GM12874 (cell line): ENCODE results near the gene BLTP2.

Experiments
- TF ChIP-seq, protein P1 (sequence below): IDR thresholded peaks from 2 replicates; pipeline ENCODE4 v1.5.1; 2011; ENCODE audit warnings: low read depth, mild to moderate bottlenecking, control low read depth, low read length, moderate library complexity; ENCODE audit not compliant: insufficient read depth

The BLTP2 gene

DNA sequence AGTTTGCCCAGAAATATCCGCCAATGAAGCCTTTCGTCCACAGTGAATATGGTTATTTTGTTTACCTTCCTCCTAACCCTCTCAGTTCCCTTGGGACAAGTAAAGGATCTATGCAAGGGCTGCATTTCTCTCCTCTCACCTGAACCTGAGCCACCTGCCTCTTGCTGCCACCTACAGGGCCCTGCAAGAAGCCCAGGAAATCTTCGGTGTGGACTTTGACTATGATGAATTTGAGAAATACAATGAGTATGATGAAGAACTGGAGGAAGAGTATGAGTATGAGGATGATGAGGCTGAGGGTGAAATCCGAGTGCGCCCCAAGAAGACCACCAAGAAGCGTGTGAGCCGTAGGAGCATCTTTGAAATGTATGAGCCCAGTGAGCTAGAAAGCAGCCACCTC is 31.0 kb upstream of the BLTP2 start:
- TF ChIP-seq, protein P1, sequence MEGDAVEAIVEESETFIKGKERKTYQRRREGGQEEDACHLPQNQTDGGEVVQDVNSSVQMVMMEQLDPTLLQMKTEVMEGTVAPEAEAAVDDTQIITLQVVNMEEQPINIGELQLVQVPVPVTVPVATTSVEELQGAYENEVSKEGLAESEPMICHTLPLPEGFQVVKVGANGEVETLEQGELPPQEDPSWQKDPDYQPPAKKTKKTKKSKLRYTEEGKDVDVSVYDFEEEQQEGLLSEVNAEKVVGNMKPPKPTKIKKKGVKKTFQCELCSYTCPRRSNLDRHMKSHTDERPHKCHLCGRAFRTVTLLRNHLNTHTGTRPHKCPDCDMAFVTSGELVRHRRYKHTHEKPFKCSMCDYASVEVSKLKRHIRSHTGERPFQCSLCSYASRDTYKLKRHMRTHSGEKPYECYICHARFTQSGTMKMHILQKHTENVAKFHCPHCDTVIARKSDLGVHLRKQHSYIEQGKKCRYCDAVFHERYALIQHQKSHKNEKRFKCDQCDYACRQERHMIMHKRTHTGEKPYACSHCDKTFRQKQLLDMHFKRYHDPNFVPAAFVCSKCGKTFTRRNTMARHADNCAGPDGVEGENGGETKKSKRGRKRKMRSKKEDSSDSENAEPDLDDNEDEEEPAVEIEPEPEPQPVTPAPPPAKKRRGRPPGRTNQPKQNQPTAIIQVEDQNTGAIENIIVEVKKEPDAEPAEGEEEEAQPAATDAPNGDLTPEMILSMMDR: peak; percentile 32; the same call in 1 of the 2 replicates

DNA sequence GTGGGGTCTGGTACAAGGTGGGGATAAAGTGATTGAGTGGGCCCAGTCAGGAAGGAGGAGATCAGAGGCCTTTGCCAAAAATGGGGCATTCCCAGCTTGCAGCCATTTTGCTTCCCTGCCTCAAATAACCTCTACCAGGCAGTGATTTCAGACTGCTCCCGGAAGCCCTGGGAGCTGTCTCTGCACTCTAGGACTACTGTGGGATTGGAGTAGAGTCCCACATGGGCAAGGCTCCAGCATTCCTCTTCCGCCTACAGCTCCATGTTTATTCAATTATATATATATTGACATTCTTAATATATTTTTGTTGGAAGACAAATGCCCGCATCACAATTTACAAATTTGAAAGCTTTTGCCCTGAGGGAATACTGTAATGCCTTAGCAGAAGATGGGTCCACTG is 30.5 kb upstream of the BLTP2 start:
- TF ChIP-seq, protein P1: no peak

DNA sequence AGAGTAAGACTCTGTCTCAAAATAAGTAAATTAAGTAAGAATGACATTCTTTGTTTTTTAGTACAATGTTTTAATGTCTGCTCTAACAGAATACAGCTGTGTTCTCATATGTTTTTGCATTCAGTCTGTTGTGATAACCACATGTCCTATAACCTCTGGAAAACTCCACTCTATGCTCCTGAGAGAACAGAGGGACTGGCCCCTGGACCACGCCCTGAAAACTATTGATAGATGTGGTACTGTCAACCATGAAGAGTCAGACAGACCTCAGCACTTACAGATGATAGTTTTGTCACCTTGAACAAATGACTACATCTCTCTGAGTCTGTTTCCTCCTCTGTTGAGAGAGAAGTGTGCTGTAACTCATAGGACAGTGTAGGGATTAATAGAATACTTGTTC is 25.0 kb upstream of the BLTP2 start:
- TF ChIP-seq, protein P1: no peak

DNA sequence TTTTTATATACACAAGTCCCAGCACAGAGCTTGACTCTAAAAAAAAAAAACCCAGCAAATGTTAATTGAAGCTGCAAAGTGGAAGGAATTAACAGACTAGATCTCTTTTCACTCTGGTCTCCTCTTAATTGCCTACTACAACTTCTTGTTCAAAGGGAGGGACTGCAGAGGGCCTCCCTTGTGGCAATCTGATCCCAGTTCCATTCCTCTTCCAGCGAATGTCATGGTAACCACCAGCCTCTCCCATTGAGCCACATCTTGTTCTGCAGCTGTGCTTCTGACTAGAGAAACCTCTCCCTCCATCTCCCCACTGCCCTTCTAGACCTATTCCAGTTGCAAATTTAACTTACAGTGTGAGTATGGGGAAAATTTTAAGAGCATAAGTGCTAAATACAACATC is 22.9 kb upstream of the BLTP2 start:
- TF ChIP-seq, protein P1: no peak

DNA sequence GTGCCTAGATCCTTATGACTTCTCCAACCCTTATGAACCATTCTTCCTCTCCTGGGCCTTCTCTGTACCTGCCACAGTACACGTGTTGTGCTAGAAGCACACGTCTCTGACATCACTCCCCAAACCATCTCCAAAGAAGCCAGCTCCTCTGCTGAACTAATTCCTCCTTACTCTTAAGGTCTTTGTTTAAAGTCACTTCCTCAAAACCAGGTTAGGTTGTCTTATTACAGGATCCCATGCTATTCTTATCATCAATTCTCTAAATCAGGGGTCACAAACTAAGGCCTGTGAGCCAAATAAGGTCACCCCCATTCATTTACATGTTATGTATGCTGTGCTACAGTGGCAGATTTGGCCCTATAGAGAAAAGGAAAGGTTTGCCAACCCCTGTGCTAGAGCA is 21.0 kb upstream of the BLTP2 start:
- TF ChIP-seq, protein P1: no peak

DNA sequence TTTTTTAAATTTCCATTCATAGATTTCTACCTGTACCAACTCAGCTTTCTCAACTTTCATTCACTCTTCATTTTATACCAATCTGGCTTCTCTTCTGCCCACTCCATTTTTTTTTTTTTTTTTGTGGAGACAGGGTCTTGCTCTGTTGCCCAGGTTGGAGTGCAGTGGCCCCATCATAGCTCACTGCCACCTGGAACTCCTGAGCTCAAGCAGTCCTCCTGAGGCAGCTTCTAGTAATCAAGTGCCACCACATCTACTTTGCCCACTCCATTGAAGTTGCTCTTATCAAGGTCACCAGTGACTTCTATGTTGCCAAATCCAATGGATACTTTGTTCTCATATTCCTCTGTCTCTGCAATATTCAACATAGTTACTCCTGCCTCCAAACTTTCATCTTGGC is 18.8 kb upstream of the BLTP2 start:
- TF ChIP-seq, protein P1: no peak

DNA sequence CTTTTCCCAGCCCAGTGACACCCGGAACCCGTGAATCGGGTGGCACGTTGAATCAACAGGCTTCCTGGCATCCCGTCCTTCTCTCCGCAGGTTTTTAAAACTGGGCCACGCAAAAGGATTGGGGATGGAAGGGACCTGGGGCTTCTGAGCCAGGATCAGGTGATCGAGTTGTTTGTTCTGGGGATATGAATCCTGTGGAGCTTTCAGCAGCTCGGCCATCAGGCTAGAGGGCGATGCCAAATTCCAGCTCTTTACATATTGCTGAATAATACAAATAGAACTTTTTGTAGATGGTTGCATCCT is 17.5 kb upstream of the BLTP2 start:
- TF ChIP-seq, protein P1: no peak
